ENCODE measurements around the gene VSTM4.

The VSTM4 gene

DNA sequence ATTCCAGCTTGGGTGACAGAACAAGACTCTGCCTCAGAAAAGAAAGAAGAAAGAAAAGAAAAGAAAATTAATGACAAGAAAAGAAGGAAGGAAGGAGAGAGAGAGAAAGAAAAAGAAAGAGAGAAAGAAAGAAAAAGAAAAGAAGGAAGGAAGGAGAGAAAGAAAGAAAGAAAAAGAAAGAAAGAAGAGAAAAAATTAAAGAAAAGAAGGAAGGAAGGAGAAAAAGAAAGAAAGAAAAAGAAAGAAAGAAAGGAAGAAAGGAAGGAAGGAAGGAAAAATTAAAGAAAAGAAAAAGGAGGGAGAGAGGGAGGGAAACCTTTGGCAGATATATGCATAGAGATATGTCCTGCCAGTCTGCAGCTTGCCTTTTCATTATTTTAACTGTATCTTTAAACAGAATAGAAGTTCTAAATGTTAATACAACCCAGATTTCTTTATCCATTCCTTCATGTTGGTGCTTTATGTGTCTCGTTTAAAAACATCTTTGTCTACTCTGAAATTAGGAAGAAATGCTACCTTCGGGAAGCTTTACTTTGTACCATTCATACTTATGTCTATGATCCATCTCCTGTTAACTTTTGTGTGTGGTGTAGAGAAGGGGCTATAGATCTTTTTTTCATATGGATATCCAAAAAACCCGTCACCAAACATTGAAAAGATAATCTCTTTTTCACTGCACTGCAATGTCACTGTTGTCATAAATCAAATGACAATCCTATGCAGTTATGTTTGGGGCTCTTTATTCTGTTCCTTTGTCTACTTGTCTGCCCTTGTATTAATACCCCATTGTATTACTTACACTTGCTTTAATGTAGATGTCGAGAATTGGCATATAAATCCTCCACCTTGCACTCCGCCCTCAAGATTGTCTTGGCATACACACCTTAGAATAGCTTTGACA, 70.8 kb downstream of the VSTM4 start:
- no peak for DNase-seq (ENCODE audit: low spot score)

DNA sequence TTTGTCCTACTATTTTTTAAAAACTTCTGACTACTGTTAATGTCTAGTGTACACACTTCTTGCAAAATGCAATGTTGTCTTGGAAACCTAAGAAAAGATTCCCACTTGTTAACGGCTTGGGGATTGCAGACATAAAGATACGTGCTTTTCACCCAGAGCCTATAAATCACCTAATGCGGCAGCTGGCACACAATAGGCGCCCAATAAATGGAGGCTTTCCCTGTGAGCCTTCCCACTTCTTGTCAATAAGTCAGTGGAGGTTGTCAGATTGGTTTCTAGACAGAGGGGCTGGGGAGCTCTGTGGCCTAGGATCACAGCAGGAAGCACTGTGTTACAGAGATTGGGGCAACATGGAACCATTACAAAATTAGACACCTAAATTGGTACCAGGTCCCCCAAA, 74.7 kb downstream of the VSTM4 start:
- no peak for DNase-seq (ENCODE audit: low spot score)

DNA sequence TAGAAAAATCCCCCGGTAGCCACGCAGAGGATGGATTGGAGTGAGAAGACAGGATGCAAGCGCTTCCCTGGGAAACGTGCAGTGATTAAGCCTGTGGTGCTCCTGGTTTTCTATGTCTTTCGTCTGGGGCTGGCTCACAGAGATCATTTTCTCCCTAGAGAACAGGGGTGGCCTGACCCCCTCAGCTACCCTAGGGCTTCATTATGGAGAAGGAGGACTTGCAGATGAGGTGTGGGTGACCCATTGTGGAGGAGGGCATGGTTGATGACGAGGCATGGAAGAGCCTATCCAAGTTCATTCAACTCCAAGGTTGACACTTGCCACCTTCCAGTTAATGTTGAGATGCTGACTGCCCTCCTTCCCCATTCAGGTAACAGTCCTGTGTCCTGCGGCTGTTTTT, 75.9 kb downstream of the VSTM4 start:
- no peak for DNase-seq (ENCODE audit: low spot score)

DNA sequence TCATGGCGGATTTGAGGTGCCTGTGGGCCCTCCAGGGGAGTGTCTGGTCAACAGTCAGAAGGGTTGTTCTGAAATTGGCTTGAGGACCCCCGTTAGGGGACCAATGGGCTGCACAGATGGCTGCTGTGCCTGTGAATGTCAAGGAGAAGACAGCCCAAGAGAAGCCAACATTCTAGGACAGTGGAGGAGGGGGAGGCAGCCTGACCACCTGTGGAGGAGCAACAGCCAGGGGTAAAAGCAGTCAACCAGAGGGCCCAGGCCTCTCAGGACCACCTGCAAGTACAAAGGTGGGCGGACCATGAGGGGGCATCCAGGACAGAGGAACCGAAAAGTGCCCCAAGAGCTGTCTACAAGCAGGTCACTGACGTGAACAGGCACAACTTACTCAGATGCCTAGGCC, 76.6 kb downstream of the VSTM4 start:
- no peak for DNase-seq (ENCODE audit: low spot score)

DNA sequence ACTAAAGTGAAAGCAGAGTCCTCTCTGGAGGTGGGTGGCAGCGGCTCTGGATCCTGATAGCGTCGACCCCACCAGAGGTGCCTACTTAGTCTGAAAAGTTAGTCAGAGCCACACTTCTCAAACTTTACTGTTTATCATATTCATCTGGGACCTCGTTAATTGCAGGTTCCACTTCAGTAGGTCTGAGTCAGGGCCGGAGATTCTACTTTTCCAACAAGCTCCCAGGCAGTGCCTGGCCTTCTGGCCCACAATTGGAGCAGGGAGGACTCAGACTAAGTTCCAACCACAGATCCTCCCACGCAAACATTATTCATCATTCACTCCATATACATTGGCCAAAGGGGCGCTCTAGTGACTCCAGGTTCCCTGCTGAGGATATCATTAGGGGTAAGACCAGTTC, 78.1 kb downstream of the VSTM4 start:
- DNase-seq (ENCODE audit: low spot score): no peak

DNA sequence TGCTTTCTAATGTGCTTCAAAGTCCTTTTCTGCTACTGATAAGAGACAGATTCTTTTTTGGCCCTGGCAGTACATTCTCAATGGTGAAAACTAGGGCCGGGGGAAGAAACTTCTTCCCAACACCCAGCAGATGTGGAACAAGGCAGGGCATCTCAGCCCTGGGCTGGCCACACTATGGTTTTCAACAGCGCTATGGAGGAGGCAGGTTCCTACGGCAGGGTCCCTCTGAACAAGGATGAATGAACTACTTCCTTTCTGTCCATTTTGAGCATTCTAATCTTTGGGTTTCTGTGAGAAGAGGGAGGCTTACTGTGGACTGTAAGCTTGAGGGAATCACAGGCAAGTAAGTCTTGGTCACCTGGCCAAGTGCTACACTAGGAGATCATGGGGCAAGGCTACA, 78.7 kb downstream of the VSTM4 start:
- no peak for DNase-seq (ENCODE audit: low spot score)

DNA sequence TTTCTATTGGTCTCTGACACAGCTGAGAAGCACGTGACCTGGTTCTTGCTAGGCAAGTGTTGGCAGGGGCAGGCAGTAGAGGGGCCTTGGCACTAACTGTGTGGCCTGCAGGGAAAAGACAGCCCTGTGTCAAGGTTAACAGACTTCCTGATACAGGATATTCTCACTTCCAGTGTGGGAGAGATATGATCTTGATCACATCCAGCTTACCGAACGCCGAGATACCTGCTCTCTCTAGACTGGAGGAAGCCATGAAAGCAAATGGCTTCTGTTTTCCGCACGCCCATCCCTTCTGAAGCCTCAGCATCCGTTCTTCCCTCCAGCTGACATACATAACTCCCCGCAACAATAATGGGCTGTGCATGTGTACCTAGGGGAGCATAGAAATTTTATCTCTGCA, 79.4 kb downstream of the VSTM4 start:
- no peak for DNase-seq (ENCODE audit: low spot score)

DNA sequence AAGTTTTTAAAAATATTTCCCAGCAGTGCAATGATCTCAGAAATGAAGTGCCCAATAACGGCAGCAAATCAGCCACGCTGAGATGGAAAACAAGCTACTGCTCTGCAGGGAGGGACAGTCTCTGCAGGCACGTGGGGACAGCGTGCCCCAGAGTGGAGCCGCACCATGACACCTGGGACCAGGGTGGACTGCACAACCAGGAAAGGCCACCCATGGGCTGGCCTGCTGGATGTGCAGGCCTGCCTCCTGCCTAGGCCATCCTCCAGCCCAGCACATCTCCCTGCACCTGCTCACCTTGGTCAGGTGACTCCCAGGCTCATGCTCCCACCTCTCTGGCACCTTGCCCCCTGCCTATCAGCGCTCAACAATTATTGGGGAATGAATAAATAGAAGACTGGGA, 80.4 kb downstream of the VSTM4 start:
- no peak for DNase-seq (ENCODE audit: low spot score)

DNA sequence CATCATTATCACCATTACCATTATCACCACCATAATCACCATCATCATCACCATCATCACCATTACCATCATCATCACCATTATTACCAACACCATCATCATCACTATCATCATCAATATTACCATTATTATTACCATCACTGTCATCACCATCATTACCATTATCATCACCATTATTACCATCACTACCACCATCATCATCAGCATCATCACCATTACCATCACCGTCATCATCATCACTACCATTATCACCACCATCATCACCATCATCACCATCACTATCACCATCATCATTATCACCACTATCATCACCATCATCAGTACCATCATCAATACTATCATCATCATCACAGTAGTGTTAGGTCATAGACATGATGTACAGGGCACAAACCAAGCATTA, 81.4 kb downstream of the VSTM4 start:
- DNase-seq (ENCODE audit: low spot score): no peak

DNA sequence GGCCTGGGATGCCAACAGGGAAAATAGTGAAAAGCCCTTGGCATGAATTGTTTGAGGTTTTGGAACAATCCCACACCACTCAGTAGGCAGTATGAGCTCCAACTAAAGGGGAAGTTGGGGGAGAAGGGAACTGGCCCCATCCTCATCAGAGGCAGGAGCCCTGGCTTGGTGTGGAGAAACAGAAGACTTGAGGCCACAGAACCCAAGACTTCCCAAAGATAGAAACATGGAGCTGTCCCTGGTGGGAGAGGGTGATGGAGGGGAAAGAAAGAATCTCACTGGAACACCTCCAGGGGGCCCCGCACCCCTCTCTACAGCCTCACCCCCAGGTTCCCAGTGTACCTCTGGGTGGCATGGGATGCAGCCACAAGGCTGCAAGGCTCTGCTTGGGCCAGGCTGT, 85.7 kb downstream of the VSTM4 start:
- no peak for DNase-seq (ENCODE audit: low spot score)

DNA sequence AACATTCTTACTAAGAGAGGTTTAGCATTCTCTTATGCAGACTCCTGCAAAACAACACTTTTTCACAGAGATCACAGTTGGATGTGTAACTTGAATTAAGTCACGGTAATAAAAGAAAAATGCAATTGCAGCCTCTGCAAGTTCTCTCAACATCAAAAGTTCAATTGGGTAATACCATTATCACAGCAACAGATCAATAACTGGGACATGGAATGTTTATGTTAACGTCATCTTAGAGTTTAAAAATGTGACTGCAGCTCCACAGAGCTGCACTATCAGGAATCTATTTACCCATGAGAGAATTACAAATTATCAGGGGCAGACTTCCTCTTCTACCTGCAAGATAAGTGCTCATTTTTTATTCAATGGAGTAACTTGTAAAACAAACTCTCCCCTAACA, 86.7 kb downstream of the VSTM4 start:
- no peak for DNase-seq (ENCODE audit: low spot score)

DNA sequence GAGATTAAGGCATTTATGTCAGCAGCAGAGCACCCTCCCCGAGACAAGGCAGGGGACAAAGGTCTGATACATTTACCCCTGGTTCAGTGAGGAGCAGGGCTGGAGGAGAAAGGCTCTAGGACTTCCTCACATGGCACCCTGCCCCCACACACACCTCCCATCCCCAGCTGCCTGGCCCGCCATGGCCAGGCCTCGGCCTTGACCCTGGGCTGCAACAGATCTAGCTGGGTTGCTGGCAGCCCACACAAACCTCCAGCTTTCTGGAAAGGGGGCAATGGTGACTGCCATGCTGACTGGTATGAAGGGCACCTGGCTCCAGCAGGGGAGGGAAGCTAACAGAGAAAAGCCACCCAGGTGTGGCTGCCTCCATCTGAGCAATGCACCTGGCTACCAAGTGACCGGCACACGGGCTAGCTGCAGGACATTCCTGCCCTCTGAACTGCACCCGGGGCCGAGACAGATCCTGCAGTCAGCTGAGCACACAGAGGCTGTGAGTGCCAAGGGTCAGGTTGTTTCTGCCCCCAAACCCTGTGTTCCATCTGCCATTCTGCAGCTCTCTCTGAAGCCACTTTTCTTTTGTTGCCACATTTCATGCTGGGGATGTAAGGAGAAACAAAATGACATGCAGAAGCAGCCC, 89.9 kb downstream of the VSTM4 start:
- no peak for DNase-seq (ENCODE audit: low spot score)

DNA sequence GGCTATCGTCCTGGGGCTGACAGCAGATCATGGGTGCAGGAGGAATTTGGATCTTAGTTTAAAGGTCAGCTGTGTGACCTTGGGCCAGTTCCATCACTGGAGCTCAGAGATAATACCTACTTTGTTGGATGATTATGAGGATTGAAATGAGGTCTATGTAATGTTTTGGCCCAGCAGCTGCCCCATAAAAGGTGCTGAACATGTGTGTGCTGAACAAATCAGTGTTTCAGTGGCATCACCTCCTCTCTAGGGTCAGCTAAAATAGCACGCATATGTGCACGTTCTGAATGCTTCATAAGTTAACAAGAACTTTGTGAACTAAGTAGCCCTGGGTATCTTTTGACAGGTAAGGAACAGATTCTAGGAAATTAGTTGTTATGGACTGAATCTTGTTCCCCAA, 90.8 kb downstream of the VSTM4 start:
- no peak for DNase-seq (ENCODE audit: low spot score)

DNA sequence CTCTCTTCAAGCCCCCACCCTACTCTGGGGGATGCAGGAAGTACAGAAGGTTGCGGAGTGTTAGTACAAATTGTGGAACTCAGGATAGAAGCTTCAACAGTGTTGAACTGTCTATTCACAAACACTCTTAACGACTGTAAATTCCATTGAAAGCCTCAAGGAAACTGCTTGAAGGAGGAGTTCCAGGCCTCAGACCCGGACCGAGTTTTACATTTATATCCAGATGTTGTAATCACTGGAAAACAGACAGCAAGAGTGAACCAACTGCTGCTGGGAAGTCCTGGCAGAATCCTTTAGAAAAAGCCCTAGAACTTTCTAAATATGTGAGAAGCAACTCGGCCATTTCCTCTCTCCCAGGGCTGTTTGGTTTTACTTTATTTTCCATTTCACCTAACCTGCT, 91.6 kb downstream of the VSTM4 start:
- no peak for DNase-seq (ENCODE audit: low spot score)

DNA sequence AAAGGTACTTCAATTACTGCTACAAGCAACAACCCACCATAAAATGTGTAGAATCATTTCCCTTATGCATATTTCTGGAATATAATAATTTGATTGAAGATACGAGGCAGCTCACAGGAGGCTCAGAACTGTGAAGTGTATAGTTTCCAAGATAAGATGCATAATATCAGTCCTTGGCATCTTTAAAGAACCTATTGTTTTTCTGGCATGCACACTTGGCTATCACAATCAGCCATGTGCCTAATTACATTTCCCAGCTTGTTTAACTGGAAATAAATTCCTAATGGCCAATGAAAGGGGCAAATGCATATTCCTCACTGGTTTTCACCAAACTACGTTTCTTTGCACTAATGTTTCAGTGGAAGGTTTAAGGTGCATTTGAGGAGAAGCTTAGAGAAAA, 92.3 kb downstream of the VSTM4 start:
- DNase-seq (ENCODE audit: low spot score): no peak

DNA sequence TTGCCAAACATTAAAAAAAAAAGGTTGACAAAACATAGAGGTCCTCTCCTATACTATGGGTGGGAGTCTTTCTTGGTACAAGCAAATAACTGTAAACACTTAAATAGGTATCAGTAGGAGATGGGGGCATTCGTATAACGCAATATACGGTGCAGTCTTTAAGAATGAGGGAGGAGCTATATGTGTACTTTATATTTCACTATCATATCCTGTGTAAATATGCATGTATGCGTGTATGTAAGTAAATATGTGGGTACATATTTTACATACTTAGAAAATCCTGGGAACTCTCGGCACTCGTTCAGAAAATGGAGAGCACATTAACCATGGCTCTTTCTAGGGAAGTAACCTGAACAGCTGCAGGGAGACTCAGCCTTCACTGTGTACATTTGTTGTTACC, 93.6 kb downstream of the VSTM4 start:
- no peak for DNase-seq (ENCODE audit: low spot score)

DNA sequence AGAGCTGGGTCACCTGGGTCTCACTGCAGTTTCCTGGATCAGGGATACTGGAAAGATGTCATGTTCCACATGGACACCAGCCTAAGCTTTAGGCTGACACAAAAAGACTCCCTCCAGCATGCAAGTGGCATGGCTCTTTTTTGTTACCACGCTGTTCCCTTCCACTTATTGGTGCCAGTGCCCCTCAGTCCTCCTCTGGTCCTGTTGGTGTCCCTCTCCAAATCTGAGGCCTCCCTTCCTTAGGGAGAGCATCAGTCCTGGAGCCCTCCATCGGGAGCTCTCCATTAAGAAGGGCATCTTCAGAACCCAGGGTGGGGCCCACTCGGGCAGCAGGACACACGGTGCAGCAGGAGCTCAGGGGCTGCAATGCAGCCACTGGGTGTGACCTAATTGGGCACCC, 99.6 kb downstream of the VSTM4 start:
- no peak for DNase-seq (ENCODE audit: low spot score)

DNA sequence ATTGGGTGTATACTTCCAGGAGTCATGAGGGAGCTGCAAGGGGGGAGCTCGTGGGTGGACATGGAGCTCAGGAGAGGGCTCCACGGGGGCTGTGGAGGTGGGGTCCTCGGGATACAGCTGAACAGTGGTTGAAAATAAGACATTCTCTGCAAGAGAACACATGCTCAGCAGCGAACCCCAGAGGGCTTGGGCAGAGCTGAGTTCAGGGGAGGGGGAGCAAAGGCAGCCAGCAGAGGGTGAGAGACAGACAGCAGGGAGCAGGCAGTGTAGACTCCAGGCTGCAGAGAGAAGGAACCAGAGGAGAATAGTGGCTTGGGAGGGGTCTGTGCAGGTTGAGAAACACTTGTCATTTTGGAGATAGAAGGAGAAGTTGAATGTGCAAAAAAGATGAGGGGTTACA, 102.7 kb downstream of the VSTM4 start:
- no peak for DNase-seq (ENCODE audit: low spot score)

DNA sequence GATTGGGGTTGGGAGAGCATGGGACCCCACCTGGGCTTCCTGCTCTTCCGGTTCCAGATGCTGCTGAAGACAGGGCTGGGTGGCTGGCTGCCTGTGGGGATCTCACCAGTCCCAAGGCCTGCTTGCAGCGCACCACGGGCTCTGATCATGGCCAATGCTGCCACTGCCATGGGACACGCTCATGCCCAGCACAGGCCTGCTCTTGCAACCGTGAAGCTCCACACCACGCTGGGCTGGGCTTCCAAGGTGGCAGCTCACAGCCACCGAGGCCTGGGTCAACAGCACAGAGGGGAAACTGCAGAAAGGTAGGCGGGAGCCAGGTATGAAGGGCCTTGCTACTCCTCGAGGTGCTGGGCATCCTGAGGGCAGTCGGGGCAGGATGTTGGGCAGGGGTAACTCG, 103.6 kb downstream of the VSTM4 start:
- no peak for DNase-seq (ENCODE audit: low spot score)

DNA sequence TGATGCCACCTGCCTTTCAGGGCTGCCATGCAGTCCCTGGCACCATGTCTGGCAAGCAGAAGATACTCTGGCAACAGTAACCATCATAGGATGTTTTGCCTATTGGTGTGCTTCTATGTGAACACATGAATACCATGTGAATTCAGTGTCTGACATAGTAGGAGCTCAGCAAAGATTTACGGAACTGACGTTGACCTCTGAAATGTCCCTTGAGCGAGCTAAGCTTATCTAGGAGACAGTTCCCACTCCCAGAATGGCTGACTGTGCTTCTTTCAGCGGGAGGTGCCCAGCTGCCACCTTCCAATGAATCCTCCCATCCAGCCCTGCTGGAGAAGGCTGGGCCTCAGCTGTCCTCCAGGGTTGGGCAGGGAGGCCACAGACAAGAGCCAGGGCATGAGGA, 104.5 kb downstream of the VSTM4 start:
- no peak for DNase-seq (ENCODE audit: low spot score)

DNA sequence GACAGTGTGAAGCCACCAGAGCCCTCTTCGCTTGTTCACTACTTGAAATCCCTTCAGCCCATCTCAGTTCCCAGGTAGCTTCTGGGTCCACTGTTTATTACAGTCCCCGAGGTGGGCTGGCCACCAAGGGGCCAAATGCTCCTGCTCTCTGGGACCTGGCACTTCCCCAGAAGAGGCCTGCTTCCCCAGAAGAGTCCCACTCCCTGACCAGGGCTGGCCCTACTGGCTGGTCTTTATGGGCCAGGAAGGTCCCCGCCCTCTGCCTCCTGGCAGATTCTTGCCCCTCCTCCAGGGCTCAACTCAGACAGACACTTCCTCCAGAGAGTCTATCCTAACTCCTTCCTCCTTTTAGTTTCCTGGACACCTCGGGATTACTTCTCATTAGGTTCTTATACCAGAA, 105.0 kb downstream of the VSTM4 start:
- no peak for DNase-seq (ENCODE audit: low spot score)

DNA sequence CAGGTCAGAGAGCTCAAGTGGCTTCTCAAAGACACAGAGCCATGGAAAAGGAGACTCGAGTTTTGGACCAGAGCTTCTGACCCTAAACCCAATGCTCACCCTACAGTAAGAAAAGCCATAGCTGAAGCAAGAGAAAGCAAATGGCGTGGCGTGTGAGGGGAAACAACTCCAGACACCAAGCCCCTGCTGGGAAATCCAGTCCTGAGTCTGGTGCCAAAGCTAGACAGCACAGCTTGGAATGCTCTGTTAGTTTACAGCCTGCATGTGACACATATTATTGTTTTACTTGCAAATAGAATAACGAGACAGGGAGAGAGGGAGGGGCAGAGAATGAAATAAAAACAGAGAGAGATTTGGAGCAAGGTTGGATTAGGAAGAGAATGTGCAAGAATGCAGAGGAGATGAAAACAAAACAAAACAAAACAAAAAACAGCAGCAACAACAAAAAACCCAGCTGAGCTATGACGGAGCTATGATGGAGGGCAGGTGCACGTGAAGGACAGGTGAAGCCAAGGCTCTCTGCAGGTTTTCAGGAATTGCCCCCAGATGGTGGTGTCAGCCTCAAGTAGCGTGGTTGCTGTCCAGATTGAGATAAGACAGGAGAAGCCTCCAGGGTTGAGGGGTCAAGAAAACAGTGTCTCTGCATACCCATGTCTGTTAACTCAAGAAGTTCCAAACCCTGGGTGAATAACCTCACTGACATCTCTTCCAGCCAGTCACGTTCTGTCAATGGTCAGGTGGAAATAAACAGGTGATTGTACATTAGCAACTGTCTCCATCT, 105.9 kb downstream of the VSTM4 start:
- DNase-seq (ENCODE audit: low spot score): no peak

All from left forelimb (tissue), 1 donor.